GM12878 (cell line): Measurements from ENCODE around the gene CAVIN1.

Source experiments
- CHD2 ChIP-seq: IDR thresholded peaks from 2 replicates; pipeline ENCODE4 v1.6.1; 2011; ENCODE audit warnings: low read depth, low read length, improper control_type of control experiment, borderline replicate concordance
- CTCF ChIP-seq, 3 experiments: IDR thresholded peaks in 2 of 3; conservative IDR thresholded peaks in 1 of 3; 2 replicates each; pipeline ENCODE4 v1.5.1; 2011; ENCODE audit warnings: low read depth in 3 of 3, low read length in 3 of 3, mild to moderate bottlenecking in 3 of 3, control low read depth in 2 of 3, moderate library complexity in 2 of 3, inconsistent platforms in 1 of 3, mixed read lengths in 1 of 3; ENCODE audit not compliant: control insufficient read depth in 2 of 3, insufficient read depth in 1 of 3; ENCODE audit errors: extremely low read depth in 1 of 3
- EZH2 ChIP-seq: IDR thresholded peaks from 2 replicates; pipeline ENCODE4 v1.6.1; 2012; ENCODE audit warnings: low read depth, mild to moderate bottlenecking, control low read depth, inconsistent platforms, low read length, borderline replicate concordance; ENCODE audit not compliant: control insufficient read depth
- JUND ChIP-seq: IDR thresholded peaks from 2 replicates; pipeline ENCODE4 v1.6.1; 2012; ENCODE audit warnings: low read depth, mild to moderate bottlenecking, low read length, improper control_type of control experiment, moderate library complexity
- KAT2A ChIP-seq: conservative IDR thresholded peaks from 2 replicates; pipeline ENCODE4 v1.6.1; 2011; ENCODE audit warnings: low read depth, low read length; ENCODE audit not compliant: control insufficient read depth
- MXI1 ChIP-seq: fragments of 150-350 bp; IDR thresholded peaks from 2 replicates; pipeline ENCODE4 v1.6.1; 2011; ENCODE audit warnings: low read depth, mild to moderate bottlenecking, inconsistent platforms, low read length, improper control_type of control experiment
- MYC ChIP-seq: IDR thresholded peaks from 2 replicates; pipeline ENCODE4 v1.6.1; 2011; ENCODE audit warnings: mild to moderate bottlenecking, low read length, moderate library complexity, inconsistent platforms; ENCODE audit not compliant: insufficient read depth, insufficient replicate concordance, insufficient read length, severe bottlenecking
- PAX8 ChIP-seq: fragments of 450-650 bp; IDR thresholded peaks from 2 replicates; pipeline ENCODE4 v1.6.1; 2017; ENCODE audit warnings: mild to moderate bottlenecking, moderate library complexity
- POLR2AphosphoS5 ChIP-seq: IDR thresholded peaks from 2 replicates; pipeline ENCODE4 v1.6.1; 2011; ENCODE audit warnings: mild to moderate bottlenecking, low read length, inconsistent platforms
- RAD21 ChIP-seq: IDR thresholded peaks from 2 replicates; pipeline ENCODE4 v1.6.1; 2011; ENCODE audit warnings: mild to moderate bottlenecking, low read depth, low read length, moderate library complexity; ENCODE audit not compliant: insufficient read depth
- RELB ChIP-seq: fragments of 450-650 bp; IDR thresholded peaks from 2 replicates; pipeline ENCODE4 v1.6.1; 2017; ENCODE audit warnings: low read depth, mild to moderate bottlenecking, moderate library complexity
- RFX5 ChIP-seq: IDR thresholded peaks from 2 replicates; pipeline ENCODE4 v1.6.1; 2011; ENCODE audit warnings: low read depth, low read length, improper control_type of control experiment
- SUZ12 ChIP-seq: fragments of 200-600 bp; sonication (generic); IDR thresholded peaks from one replicate; pipeline ENCODE4 v1.6.1; 2018; ENCODE audit warnings: antibody characterized with exemption, mild to moderate bottlenecking; ENCODE audit not compliant: unreplicated experiment

GRCh38 chr17:42431758-42432161 is 8.7 kb upstream of the CAVIN1 start:
- TF ChIP-seq RFX5 (no peak), JUND (no peak), RELB (no peak), RAD21 (no peak), MYC (no peak), PAX8 (no peak), CTCF (IDR thresholded peaks at IDR 0.05 in 2 of 3, conservative IDR thresholded peaks at IDR 0.05 in 1 of 3; ENCODE audit: control insufficient read depth in 2 of 3, extremely low read depth in 1 of 3, insufficient read depth in 1 of 3, low read depth in 3 of 3, low read length in 3 of 3) (no peak), EZH2 (no peak), KAT2A (no peak), MXI1 (no peak), CHD2 (no peak), SUZ12 (no peak), POLR2AphosphoS5 (no peak)
